ENCODE data around the gene BLOC1S4.

The BLOC1S4 gene

DNA sequence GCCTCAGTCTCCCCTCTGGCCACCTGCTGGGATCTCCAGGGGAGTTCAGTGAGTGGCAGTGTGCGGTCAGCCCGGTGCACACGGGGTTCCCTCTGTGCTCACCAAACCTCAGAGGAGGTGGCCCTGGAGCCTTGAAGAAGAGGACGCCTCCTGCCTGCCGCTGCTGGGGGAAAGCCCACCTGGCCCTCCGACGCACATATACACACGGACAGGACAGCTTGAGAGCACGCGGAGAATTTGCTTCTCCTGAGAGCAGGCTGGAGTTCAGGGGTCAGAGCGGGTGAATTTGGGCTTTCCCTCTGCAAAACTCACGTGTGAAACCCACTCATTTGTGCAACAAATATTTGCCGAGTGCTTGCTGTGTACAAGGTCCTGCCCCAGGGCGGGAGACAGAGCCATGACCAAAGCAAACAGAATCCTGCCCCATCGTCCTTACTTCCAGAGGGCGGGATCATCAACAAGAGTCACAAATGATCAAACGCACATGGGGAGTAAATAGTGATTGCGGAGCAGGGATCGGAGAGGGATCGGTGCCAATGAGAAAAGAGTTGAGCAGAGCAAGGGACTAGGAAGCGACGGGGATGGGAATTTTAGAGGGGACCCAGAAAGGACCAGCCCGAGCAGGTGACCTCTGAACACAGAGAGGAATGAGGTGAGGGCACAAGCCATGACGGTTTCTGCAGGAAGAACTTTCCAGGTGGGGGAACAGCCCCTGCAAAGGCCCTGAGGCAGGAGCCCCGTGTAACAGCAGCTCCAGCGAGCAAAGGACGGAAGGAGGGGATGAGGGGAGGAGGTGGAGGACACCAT, 17.6 kb downstream of the BLOC1S4 start:
- Histone ChIP-seq H3K9ac (ENCODE audit: low read length) (no peak overlapping the region), H3K4me1 (ENCODE audit: control insufficient read depth, insufficient read depth, low read length) (peaks cover 23% of the 10 kb centered on the region), H3K4me3 (ENCODE audit: low read length) (no peak overlapping the region), H3K36me3 (ENCODE audit: control insufficient read depth, insufficient read depth, low read length) (no peaks in the 10 kb centered on the region), H3K9me3 (ENCODE audit: control insufficient read depth, low read length) (no peaks in the 10 kb centered on the region), H3K27me3 (ENCODE audit: control insufficient read depth, insufficient read depth, low read length) (no peaks in the 10 kb centered on the region)

DNA sequence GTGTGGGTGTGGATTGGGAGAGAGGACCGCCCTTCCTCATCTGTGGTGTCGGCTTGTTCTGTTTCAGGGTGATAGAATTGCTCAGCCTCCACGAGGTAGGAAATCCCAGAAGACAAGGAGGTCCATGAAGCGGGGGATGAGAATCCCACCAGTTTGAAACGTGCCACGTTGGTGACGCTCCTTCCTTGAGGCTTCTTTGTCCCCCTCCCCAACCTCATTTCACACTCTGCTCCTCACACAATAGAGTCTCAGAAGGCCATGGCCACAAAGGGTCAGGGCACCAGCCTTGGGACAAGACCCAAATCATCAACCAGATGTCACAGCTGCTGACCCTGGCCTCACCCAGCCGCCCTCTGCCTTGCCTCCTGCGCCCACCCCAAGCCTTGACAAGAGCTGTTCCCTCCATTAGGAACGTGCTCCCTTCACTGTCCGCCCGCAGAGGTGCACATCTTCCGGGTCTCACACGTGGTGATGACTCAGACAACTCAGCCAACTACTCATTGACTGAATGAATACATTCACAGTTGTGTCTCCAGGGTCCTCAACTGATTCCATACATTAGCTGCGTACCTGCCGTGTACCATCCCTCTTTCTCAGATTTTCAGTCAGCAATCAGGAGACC, 18.3 kb downstream of the BLOC1S4 start:
- Histone ChIP-seq H3K9me3 (ENCODE audit: control insufficient read depth, low read length) (no peaks in the 10 kb centered on the region), H3K9ac (ENCODE audit: low read length) (no peak overlapping the region), H3K27me3 (ENCODE audit: control insufficient read depth, insufficient read depth, low read length) (no peaks in the 10 kb centered on the region), H3K4me1 (ENCODE audit: control insufficient read depth, insufficient read depth, low read length) (peaks cover 23% of the 10 kb centered on the region), H3K36me3 (ENCODE audit: control insufficient read depth, insufficient read depth, low read length) (no peaks in the 10 kb centered on the region), H3K4me3 (ENCODE audit: low read length) (no peak overlapping the region)

DNA sequence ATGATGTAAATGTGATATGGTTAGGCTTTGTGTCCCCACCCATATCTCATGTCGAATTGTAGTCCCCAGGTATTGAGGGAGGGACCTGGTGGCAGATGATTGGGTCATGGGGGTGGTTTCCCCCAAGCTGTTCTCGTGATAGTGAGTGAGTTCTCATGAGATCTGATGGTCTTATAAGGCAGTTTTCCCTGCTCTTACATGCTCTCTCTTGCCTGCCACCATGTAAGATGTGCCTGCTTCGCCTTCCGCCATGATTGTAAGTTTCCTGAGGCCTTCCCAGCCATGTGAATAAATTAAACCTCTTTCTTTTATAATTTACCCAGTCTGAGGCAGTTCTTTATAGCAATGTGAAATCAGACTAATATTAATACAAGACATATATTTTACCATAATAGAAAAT, 23.9 kb downstream of the BLOC1S4 start:
- Histone ChIP-seq H3K4me1 (ENCODE audit: control insufficient read depth, insufficient read depth, low read length) (no peaks in the 10 kb centered on the region), H3K4me3 (ENCODE audit: low read length) (no peak overlapping the region)

DNA sequence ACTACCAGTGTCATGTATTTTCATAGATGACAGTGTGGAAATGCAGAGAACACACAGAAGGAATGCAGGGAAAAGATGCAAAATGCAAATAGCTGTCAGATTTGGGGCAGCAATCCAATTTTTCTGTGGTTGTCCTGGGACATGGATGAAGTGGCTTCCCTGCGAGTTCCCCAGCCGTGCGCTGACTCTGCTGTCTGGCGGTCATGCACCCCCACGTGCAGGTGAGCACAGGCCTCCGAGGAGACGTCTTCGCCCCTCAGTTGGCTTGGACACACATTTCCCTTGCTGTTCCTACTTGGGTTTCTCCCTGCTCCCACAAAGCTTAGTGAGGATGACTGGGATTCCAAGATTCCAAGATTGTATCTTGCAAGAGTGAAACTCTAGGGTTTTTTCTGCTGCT, 24.4 kb downstream of the BLOC1S4 start:
- Histone ChIP-seq H3K9ac (ENCODE audit: low read length) (no peak overlapping the region), H3K27me3 (ENCODE audit: control insufficient read depth, insufficient read depth, low read length) (no peaks in the 10 kb centered on the region), H3K4me3 (ENCODE audit: low read length) (no peak overlapping the region), H3K9me3 (ENCODE audit: control insufficient read depth, low read length) (no peaks in the 10 kb centered on the region), H3K4me1 (ENCODE audit: control insufficient read depth, insufficient read depth, low read length) (no peaks in the 10 kb centered on the region), H3K36me3 (ENCODE audit: control insufficient read depth, insufficient read depth, low read length) (no peaks in the 10 kb centered on the region)

More for the DNA sequence above, 23.9 kb downstream of the BLOC1S4 start:
- no peaks in the 10 kb centered on the region for H3K36me3 ChIP-seq (ENCODE audit: control insufficient read depth, insufficient read depth, low read length)
- no peak overlapping the region for H3K9ac ChIP-seq (ENCODE audit: low read length)
- no peaks in the 10 kb centered on the region for H3K9me3 ChIP-seq (ENCODE audit: control insufficient read depth, low read length)
- H3K27me3 ChIP-seq (ENCODE audit: control insufficient read depth, insufficient read depth, low read length): no peaks in the 10 kb centered on the region

DNA sequence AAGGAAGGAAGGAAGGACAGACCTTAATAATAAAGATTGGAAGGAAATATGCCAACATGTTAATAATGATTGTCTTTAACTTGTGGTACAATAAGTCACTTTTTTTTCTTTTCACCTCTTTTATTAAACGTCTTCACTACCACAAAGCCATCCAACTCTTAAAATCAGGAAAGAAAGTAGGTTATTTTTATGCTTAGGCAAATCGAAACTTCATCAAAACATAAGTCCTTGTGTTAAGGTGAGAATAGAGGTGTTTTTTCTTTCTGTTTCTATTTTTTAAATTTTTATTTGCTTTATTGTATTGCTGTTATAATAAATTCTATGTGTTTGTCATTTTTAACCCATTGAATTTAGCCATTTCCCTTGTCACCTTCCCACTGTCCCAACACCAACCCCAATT, 26.5 kb downstream of the BLOC1S4 start:
- Histone ChIP-seq H3K4me3 (ENCODE audit: low read length) (no peak overlapping the region), H3K9ac (ENCODE audit: low read length) (no peak overlapping the region), H3K4me1 (ENCODE audit: control insufficient read depth, insufficient read depth, low read length) (peaks cover 16% of the 10 kb centered on the region), H3K9me3 (ENCODE audit: control insufficient read depth, low read length) (no peaks in the 10 kb centered on the region), H3K36me3 (ENCODE audit: control insufficient read depth, insufficient read depth, low read length) (no peaks in the 10 kb centered on the region), H3K27me3 (ENCODE audit: control insufficient read depth, insufficient read depth, low read length) (no peaks in the 10 kb centered on the region)

DNA sequence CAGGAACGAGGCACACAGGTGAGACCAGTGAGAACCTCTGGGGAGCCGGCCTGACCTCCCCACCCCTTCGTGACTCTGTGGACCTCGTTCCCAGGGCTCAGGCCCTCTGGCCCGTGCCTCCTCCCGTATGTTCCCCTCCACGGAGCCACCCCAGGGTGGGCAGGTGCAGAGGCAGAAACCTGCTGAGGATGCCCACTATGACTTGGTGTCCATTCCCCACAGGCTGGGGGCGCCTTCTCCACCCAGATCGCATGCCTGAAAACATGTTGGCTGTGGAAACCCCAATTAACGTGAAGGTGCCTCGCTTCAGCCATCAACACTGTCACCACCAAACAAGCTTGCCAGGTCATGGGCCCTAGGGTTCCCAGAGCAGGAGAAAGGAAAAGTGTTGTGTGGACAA, 27.0 kb downstream of the BLOC1S4 start:
- H3K9ac ChIP-seq (ENCODE audit: low read length): no peak overlapping the region
- H3K27me3 ChIP-seq (ENCODE audit: control insufficient read depth, insufficient read depth, low read length): no peaks in the 10 kb centered on the region
- H3K9me3 ChIP-seq (ENCODE audit: control insufficient read depth, low read length): no peaks in the 10 kb centered on the region
- H3K4me3 ChIP-seq (ENCODE audit: low read length): no peak overlapping the region
- H3K36me3 ChIP-seq (ENCODE audit: control insufficient read depth, insufficient read depth, low read length): no peaks in the 10 kb centered on the region
- peaks cover 21% of the 10 kb centered on the region for H3K4me1 ChIP-seq (ENCODE audit: control insufficient read depth, insufficient read depth, low read length)

DNA sequence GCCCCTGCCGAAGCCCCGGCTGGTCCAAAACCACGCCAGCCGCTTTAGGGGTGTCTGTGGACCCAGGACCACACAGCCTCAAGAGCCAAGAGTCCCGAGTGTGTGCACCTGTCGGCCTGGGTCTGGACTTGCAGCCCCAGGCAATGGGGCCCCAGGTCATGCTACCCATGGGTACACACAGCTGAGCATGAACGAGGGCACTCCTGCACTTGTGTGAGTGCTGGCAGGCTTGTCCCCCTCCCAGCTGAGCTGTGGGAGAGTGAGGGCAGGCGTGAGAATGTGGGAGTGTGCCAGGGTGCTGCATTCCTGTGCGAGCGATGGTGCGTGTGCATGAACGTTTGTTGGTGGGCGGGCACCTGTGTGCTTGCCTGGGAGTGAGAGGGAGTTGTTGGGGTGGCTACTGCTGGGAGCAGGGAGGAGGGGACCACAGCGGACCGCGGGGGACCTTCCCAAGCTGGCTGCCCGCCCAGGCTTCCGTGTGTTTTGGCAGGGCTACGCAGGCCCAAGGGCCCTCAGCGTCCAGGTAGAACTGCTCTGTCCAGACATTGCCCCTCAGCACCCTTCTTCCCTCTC, 30.8 kb downstream of the BLOC1S4 start:
- H3K9me3 ChIP-seq (ENCODE audit: control insufficient read depth, low read length): no peaks in the 10 kb centered on the region
- no peak overlapping the region for H3K4me3 ChIP-seq (ENCODE audit: low read length)
- H3K36me3 ChIP-seq (ENCODE audit: control insufficient read depth, insufficient read depth, low read length): no peaks in the 10 kb centered on the region
- no peaks in the 10 kb centered on the region for H3K27me3 ChIP-seq (ENCODE audit: control insufficient read depth, insufficient read depth, low read length)
- H3K9ac ChIP-seq (ENCODE audit: low read length): peak overlapping the region; percentile 37
- H3K4me1 ChIP-seq (ENCODE audit: control insufficient read depth, insufficient read depth, low read length): peaks cover 59% of the 10 kb centered on the region

DNA sequence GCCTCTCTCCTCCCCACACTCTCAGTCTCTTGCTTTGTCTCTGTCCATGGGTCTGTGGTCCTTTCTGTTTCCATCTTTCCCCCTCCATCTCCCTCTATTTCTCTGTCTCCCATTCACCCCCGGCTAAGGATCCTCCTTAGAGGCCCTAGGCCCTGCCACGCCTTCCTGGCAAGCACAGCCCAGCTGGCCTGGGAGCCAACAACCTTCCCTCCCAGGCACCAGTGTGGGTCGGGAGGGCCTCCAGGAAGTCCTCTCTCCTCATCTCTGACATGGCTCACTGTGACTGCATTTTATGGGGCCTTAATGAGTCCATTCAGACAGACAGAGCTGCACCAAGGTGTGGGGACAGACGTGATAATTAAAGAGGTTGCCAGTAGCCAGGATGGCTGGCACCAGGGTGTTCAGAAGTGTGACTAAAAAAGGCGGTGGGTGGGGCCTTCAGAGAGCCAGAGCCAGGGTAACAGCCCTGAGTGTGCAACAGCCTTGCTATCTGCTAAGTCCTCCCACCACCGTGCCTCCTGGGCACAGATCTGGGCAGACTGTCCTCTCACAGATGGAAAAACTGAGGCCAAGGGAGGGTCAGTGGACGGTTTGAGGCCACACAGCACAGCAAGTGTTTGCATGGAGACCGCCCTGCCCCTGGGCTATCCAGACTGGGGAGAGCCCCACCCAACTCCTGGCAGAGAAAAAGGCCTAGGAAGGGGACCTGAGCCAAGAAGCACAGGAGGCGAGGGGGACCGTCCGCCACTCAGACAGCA, 31.5 kb downstream of the BLOC1S4 start:
- no peak overlapping the region for H3K4me3 ChIP-seq (ENCODE audit: low read length)
- peak overlapping the region; percentile 37 for H3K9ac ChIP-seq (ENCODE audit: low read length)
- H3K4me1 ChIP-seq (ENCODE audit: control insufficient read depth, insufficient read depth, low read length): peaks cover 66% of the 10 kb centered on the region
- H3K27me3 ChIP-seq (ENCODE audit: control insufficient read depth, insufficient read depth, low read length): no peaks in the 10 kb centered on the region
- H3K36me3 ChIP-seq (ENCODE audit: control insufficient read depth, insufficient read depth, low read length): no peaks in the 10 kb centered on the region
- H3K9me3 ChIP-seq (ENCODE audit: control insufficient read depth, low read length): no peaks in the 10 kb centered on the region

DNA sequence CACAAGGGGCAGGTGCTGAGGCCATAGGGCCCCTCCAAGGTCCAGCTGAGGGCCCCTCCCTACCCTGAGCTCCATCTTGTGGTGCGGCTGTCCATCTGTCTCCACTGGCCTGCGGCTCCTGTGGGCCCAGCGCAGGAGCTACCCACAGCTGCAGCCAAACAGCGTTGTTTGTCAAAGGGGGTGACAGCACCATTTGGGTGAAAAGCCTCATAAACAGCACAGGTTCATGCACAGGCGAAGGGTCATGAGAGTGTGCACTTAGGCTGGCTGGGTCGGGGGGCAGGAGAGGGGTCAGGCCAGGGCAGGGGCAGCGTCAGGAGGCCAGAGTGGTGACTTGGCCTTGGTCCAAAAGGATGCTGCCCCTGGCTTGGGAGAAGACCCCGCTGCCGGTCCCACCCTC, 32.3 kb downstream of the BLOC1S4 start:
- peaks cover 74% of the 10 kb centered on the region for H3K4me1 ChIP-seq (ENCODE audit: control insufficient read depth, insufficient read depth, low read length)

DNA sequence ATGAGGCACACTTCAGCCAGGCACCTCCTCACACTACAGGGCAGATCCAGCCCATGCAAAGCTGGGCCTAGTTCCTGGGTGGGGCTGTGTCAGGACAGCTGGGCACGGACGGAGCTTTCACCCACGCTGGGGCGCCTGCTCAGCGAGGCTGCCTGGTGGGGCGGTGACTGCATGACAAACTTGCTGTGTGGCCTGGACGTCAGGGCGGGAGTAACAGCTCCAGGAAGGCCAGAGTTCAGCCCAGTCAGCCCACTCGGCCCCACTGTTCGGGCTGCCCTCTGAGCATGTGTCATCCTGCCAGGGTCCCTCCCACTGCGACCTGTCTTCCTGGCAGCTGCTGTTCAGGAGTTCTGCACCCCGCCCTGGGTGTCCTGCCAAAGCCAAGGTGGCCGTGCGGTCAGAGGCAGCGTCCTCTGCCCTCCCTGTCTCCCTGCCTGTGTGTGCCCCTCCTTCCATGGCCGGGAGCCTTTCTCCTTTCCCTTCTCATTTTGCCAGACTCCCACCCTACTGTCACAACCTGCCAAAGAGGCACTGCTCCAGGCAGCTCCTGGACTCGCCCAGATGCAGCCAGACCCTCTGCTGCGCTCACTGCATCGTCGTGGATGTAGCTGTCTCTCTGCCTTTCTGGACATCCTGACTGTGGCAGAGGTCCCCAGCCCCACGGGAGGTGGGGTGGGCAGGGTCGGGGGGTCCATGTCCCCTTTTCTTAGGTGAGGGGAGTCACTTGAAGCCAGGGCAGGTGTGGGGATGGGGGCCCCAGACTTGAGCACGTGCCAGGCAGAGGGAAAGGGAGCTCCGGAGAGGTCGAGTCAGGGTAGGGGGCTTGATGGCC, 33.6 kb downstream of the BLOC1S4 start:
- H3K36me3 ChIP-seq (ENCODE audit: control insufficient read depth, insufficient read depth, low read length): no peaks in the 10 kb centered on the region
- H3K9me3 ChIP-seq (ENCODE audit: control insufficient read depth, low read length): no peaks in the 10 kb centered on the region
- H3K9ac ChIP-seq (ENCODE audit: low read length): peak overlapping the region; percentile 57
- peaks cover 76% of the 10 kb centered on the region for H3K4me1 ChIP-seq (ENCODE audit: control insufficient read depth, insufficient read depth, low read length)
- H3K27me3 ChIP-seq (ENCODE audit: control insufficient read depth, insufficient read depth, low read length): no peaks in the 10 kb centered on the region
- H3K4me3 ChIP-seq (ENCODE audit: low read length): no peak overlapping the region

More for the DNA sequence above, 32.3 kb downstream of the BLOC1S4 start:
- peak overlapping the region; percentile 37 for H3K9ac ChIP-seq (ENCODE audit: low read length)
- H3K36me3 ChIP-seq (ENCODE audit: control insufficient read depth, insufficient read depth, low read length): no peaks in the 10 kb centered on the region
- no peaks in the 10 kb centered on the region for H3K9me3 ChIP-seq (ENCODE audit: control insufficient read depth, low read length)
- no peaks in the 10 kb centered on the region for H3K27me3 ChIP-seq (ENCODE audit: control insufficient read depth, insufficient read depth, low read length)
- no peak overlapping the region for H3K4me3 ChIP-seq (ENCODE audit: low read length)
